ENCODE data around the gene NEU4.
"Not testable (repeated sequence)": the region's sequence is repeated elsewhere in the genome, so short reads cannot be mapped to it uniquely, and the experiment has no call there.

Gene NEU4

GRCh38 chr2:241808721-241809382, at the start of gene NEU4:
NEU4 (plus strand) TSS chr2:241809193; CDS start chr2:241814485, 5,292 bp downstream.
- Mint-ChIP-seq H3K27ac (no peak within 1 kb of the TSS), H3K4me1 (ENCODE audit: low read depth) (peaks cover 10% of the 10 kb centered on the region), H3K9me3 (no peaks in the 10 kb centered on the region), H3K4me3 (no peak within 1 kb of the TSS), H3K27me3 (peaks cover 17% of the 10 kb centered on the region), H3K36me3 (ENCODE audit: low read depth) (no peaks in the 10 kb centered on the region)
- DNase-seq = no peak

DNA sequence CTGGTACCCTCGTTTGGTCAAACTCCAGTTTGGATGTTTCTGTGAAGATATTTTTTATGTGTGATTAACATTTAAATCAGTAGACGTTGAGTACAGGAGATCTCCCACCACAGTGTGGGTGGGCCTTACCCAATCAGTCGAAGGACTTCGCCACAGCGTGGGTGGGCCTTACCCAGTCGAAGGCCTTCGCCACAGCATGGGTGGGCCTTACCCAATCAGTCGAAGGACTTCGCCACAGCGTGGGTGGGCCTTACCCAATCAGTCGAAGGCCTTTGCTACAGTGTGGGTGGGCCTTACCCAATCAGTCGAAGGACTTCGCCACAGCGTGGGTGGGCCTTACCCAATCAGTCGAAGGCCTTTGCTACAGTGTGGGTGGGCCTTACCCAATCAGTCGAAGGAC, 49.1 kb upstream of the NEU4 start:
- H3K4me3 Mint-ChIP-seq, H3K27ac Mint-ChIP-seq, H3K27me3 Mint-ChIP-seq, H3K9me3 Mint-ChIP-seq: not testable (repeated sequence)
- Mint-ChIP-seq H3K4me1 (ENCODE audit: low read depth) (peaks cover 26% of the 10 kb centered on the region), H3K36me3 (ENCODE audit: low read depth) (peaks cover 50% of the 10 kb centered on the region)
- peak; percentile 22 for DNase-seq

DNA sequence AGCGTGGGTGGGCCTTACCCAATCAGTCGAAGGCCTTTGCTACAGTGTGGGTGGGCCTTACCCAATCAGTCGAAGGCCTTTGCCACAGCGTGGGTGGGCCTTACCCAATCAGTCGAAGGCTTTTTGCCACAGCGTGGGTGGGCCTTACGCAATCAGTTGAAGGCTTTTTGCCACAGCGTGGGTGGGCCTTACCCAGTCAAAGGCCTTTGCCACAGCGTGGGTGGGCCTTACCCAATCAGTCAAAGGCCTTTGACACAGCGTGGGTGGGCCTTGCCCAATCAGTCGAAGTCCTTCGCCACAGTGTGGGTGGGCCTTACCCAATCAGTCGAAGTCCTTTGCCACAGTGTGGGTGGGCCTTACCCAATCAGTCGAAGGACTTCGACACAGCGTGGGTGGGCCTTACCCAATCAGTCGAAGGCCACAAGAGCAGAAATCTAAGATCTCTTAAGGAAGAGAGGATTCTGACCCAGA, 48.7 kb upstream of the NEU4 start:
- Mint-ChIP-seq H3K4me3 (no peak overlapping the region), H3K27me3 (no peaks in the 10 kb centered on the region), H3K36me3 (ENCODE audit: low read depth) (peaks cover 47% of the 10 kb centered on the region), H3K4me1 (ENCODE audit: low read depth) (peaks cover 26% of the 10 kb centered on the region), H3K27ac (no peak overlapping the region), H3K9me3 (peaks cover 3% of the 10 kb centered on the region)
- DNase-seq = peak; percentile 35

DNA sequence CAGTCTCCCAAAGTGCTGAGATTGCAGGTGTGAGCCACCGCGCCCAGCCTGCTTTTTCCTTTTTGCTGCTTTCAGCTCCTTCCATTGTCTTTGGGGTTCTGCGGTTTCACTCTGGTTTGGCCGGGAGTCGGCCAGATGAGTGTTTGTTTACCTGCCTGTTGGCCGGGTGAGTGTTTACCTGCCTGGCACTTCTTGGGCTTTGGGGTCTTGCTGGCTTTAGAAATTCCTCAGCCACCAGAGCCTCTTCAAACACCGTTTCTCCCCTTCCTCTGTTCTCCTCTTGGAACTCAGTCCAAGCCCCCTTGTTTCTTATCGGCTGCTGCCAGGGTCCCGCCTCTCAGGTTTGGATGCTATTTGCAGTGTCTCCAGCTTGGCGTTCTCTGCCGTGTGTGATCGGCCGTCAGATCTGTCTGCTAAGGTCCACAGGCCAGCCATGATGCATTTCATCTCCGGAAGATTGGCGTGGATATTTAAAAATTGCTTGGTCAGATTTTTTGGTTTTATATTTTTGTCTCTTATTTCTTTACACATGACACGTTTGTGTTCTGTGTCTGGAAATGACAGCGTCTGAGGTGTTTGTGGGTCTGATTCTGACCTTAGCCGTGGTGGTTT, 46.6 kb upstream of the NEU4 start:
- H3K36me3 Mint-ChIP-seq (ENCODE audit: low read depth) = peaks cover 31% of the 10 kb centered on the region
- no peaks in the 10 kb centered on the region for H3K27me3 Mint-ChIP-seq
- H3K9me3 Mint-ChIP-seq = peaks cover 3% of the 10 kb centered on the region
- DNase-seq = peak; percentile 37
- peak overlapping the region; percentile 82 for H3K27ac Mint-ChIP-seq
- H3K4me1 Mint-ChIP-seq (ENCODE audit: low read depth) = peaks cover 26% of the 10 kb centered on the region
- H3K4me3 Mint-ChIP-seq = peak overlapping the region; percentile 38

- peak overlapping the region; percentile 82 for H3K27ac Mint-ChIP-seq
- DNase-seq = peak; percentile 70
- H3K36me3 Mint-ChIP-seq (ENCODE audit: low read depth) = peaks cover 28% of the 10 kb centered on the region
- peaks cover 26% of the 10 kb centered on the region for H3K4me1 Mint-ChIP-seq (ENCODE audit: low read depth)
- H3K4me3 Mint-ChIP-seq = peak overlapping the region; percentile 38
- no peaks in the 10 kb centered on the region for H3K27me3 Mint-ChIP-seq
- peaks cover 3% of the 10 kb centered on the region for H3K9me3 Mint-ChIP-seq
These were observed 46.0 kb upstream of the NEU4 start for GRCh38 chr2:241762933-241763369.

- peaks cover 3% of the 10 kb centered on the region for H3K9me3 Mint-ChIP-seq
- H3K27me3 Mint-ChIP-seq = no peaks in the 10 kb centered on the region
- peak; percentile 32 for DNase-seq
- H3K27ac Mint-ChIP-seq = peak overlapping the region; percentile 82
- H3K4me3 Mint-ChIP-seq = no peak overlapping the region
- H3K4me1 Mint-ChIP-seq (ENCODE audit: low read depth) = peaks cover 26% of the 10 kb centered on the region
- peaks cover 24% of the 10 kb centered on the region for H3K36me3 Mint-ChIP-seq (ENCODE audit: low read depth)
These were observed 45.3 kb upstream of the NEU4 start for GRCh38 chr2:241763551-241764274.

GRCh38 chr2:241764275-241765241, 44.4 kb upstream of the NEU4 start:
- Mint-ChIP-seq H3K4me3 (no peak overlapping the region), H3K4me1 (ENCODE audit: low read depth) (peaks cover 26% of the 10 kb centered on the region), H3K36me3 (ENCODE audit: low read depth) (peaks cover 16% of the 10 kb centered on the region), H3K27ac (peak overlapping the region; percentile 11), H3K9me3 (peaks cover 3% of the 10 kb centered on the region), H3K27me3 (no peaks in the 10 kb centered on the region)
- DNase-seq = peak; percentile 26

GRCh38 chr2:241767464-241768250, 41.3 kb upstream of the NEU4 start:
- no peaks in the 10 kb centered on the region for H3K27me3 Mint-ChIP-seq
- no peak overlapping the region for H3K27ac Mint-ChIP-seq
- peaks cover 29% of the 10 kb centered on the region for H3K4me1 Mint-ChIP-seq (ENCODE audit: low read depth)
- peak; percentile 26 for DNase-seq
- H3K4me3 Mint-ChIP-seq = no peak overlapping the region
- no peaks in the 10 kb centered on the region for H3K9me3 Mint-ChIP-seq
- H3K36me3 Mint-ChIP-seq (ENCODE audit: low read depth) = peaks cover 2% of the 10 kb centered on the region

DNA sequence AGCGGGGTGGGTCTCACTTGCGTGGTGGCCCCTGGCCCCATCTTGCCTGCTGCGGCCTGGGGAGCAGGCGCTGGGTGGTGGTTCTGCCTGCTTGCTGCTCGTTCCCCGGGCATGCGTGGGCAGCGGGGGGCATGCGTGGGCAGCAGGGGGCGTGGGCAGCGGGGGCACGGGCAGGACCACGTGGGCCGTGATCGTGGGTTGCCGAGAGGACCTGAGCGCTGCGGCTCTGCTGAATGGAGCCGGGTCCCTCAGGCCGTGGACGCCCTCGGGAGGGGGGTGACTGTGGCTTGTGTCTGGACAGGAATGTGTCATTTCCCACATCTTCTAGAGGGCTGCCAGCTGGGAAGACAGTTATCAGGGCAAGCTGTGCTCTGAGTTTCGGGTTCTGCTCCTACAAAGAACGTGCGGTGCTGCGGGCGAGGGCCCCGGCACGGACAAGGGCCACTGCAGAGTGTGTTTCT, 40.7 kb upstream of the NEU4 start:
- Mint-ChIP-seq H3K27ac (no peak overlapping the region), H3K27me3 (no peaks in the 10 kb centered on the region), H3K4me1 (ENCODE audit: low read depth) (peaks cover 27% of the 10 kb centered on the region), H3K36me3 (ENCODE audit: low read depth) (no peaks in the 10 kb centered on the region), H3K4me3 (no peak overlapping the region), H3K9me3 (no peaks in the 10 kb centered on the region)
- DNase-seq = peak; percentile 26

DNA sequence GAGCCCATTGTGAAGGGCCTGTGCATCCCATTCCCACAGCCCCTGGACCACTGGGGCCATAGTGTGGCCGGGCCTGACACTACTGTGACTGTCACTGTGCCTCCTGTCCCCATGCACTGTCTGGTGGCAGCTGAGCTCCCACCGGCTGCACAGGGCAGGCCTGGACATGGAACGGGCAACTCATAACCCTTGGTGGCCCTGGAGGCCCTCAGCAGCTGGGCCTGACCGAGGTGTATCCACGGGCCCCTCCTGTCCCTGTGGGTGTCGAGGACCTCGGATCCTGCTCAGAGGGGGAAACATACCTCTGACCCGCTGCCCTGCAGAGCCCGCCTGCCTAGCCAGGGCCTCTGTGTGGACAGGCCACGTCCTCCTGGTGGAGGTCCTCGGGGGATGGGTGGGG, 40.1 kb upstream of the NEU4 start:
- peaks cover 21% of the 10 kb centered on the region for H3K4me1 Mint-ChIP-seq (ENCODE audit: low read depth)
- H3K27ac Mint-ChIP-seq = no peak overlapping the region
- H3K27me3 Mint-ChIP-seq = no peaks in the 10 kb centered on the region
- no peak for DNase-seq
- H3K4me3 Mint-ChIP-seq = no peak overlapping the region
- H3K36me3 Mint-ChIP-seq (ENCODE audit: low read depth) = no peaks in the 10 kb centered on the region
- H3K9me3 Mint-ChIP-seq = no peaks in the 10 kb centered on the region

GRCh38 chr2:241769819-241770184, 39.2 kb upstream of the NEU4 start:
- DNase-seq = no peak
- H3K27ac Mint-ChIP-seq = no peak overlapping the region
- no peak overlapping the region for H3K4me3 Mint-ChIP-seq

GRCh38 chr2:241770185-241770935, 38.6 kb upstream of the NEU4 start:
- Mint-ChIP-seq H3K4me3 (no peak overlapping the region), H3K4me1 (ENCODE audit: low read depth) (peaks cover 16% of the 10 kb centered on the region), H3K36me3 (ENCODE audit: low read depth) (no peaks in the 10 kb centered on the region), H3K27ac (no peak overlapping the region), H3K27me3 (no peaks in the 10 kb centered on the region), H3K9me3 (no peaks in the 10 kb centered on the region)
- no peak for DNase-seq

More at GRCh38 chr2:241769819-241770184, 39.2 kb upstream of the NEU4 start:
- Mint-ChIP-seq H3K4me1 (ENCODE audit: low read depth) (peaks cover 16% of the 10 kb centered on the region), H3K9me3 (no peaks in the 10 kb centered on the region), H3K27me3 (no peaks in the 10 kb centered on the region), H3K36me3 (ENCODE audit: low read depth) (no peaks in the 10 kb centered on the region)

DNA sequence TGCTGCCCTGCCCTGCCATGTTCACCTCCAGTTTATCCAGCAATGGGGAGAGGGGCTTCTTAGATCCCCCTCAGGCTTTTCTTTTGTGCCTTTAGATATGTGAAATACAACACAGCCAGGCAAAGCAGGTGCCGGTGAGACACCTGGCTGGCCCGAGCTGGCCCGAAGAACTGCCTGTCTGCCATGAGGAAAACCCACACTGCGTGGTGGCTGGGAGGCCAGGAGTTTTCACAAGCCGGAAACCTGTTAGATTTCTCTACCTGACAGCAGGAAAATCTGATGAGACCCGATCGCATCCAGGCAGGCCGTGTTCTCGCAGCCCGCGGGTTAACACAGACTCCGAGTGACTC, 38.1 kb upstream of the NEU4 start:
- Mint-ChIP-seq H3K27me3 (no peaks in the 10 kb centered on the region), H3K4me3 (no peak overlapping the region), H3K36me3 (ENCODE audit: low read depth) (no peaks in the 10 kb centered on the region), H3K4me1 (ENCODE audit: low read depth) (peaks cover 16% of the 10 kb centered on the region), H3K27ac (no peak overlapping the region), H3K9me3 (no peaks in the 10 kb centered on the region)
- DNase-seq = no peak
